Keratinocyte (primary cell): Measurements from ENCODE around the gene TFG. TPM values are rescaled to one million over a fixed set of nuclear protein-coding genes. Genes with fewer than 3 reads are reported as not detected.

Source experiments
- DNase-seq: peaks from one replicate; pipeline ENCODE4 v3.0.0-alpha.2; 2011; ENCODE audit warnings: low read depth, missing footprints, low spot score
- FAIRE-seq: peaks from 2 replicates; lab custom pipeline; 2011; peaks lifted over from hg19 to GRCh38; lab: Jason Lieb, UNC
- H2AFZ ChIP-seq: 2 replicates; pipeline ENCODE4 v1.6.0; 2012; ENCODE audit warnings: low read length, control low read depth, inconsistent platforms; ENCODE audit not compliant: control insufficient read depth
- H3K27ac ChIP-seq: 2 replicates; pipeline ENCODE4 v1.5.1; 2011; ENCODE audit warnings: low read length; ENCODE audit not compliant: control insufficient read depth, insufficient read depth
- H3K27me3 ChIP-seq: 3 replicates; pipeline ENCODE4 v1.6.0; 2011; ENCODE audit warnings: low read length; ENCODE audit not compliant: control insufficient read depth, insufficient read depth; ENCODE audit errors: extremely low read depth
- H3K36me3 ChIP-seq, 2 experiments: 2 replicates in 1 of 2; 3 replicates in 1 of 2; pipeline ENCODE4 v1.5.1; 2011; ENCODE audit warnings: low read length in 2 of 2, mild to moderate bottlenecking in 1 of 2; ENCODE audit not compliant: control insufficient read depth in 2 of 2, insufficient read depth in 2 of 2; ENCODE audit errors: extremely low read depth in 1 of 2
- H3K4me1 ChIP-seq: 3 replicates; pipeline ENCODE4 v1.5.1; 2011; ENCODE audit warnings: low read length; ENCODE audit not compliant: control insufficient read depth, insufficient read depth; ENCODE audit errors: extremely low read depth
- H3K4me2 ChIP-seq: 3 replicates; pipeline ENCODE4 v1.6.0; 2011; ENCODE audit warnings: low read depth, low read length; ENCODE audit not compliant: control insufficient read depth, insufficient read depth; ENCODE audit errors: extremely low read depth
- H3K4me3 ChIP-seq, 3 experiments: fragments of 200-600 bp in 1 of 3; sonication (generic) in 1 of 3; 2 replicates in 2 of 3; 3 replicates in 1 of 3; pipeline ENCODE4 v1.5.1; 2011 to 2016; ENCODE audit warnings: low read length in 3 of 3, mild to moderate bottlenecking in 3 of 3, control low read depth in 2 of 3, inconsistent platforms in 1 of 3, low read depth in 1 of 3, mixed read lengths in 1 of 3, mixed run types in 1 of 3, moderate library complexity in 1 of 3; ENCODE audit not compliant: control insufficient read depth in 2 of 3, insufficient read depth in 2 of 3; ENCODE audit errors: extremely low read depth in 1 of 3
- H3K79me2 ChIP-seq: 2 replicates; pipeline ENCODE4 v1.6.0; 2012; ENCODE audit warnings: low read length; ENCODE audit not compliant: control insufficient read depth, insufficient read depth
- H3K9ac ChIP-seq: 3 replicates; pipeline ENCODE4 v1.6.0; 2011; ENCODE audit warnings: low read length; ENCODE audit not compliant: control insufficient read depth, insufficient read depth; ENCODE audit errors: extremely low read depth
- H3K9me1 ChIP-seq: 3 replicates; pipeline ENCODE4 v1.6.0; 2011; ENCODE audit warnings: low read length; ENCODE audit not compliant: control insufficient read depth, insufficient read depth; ENCODE audit errors: extremely low read depth
- H3K9me3 ChIP-seq: 2 replicates; pipeline ENCODE4 v1.5.1; 2012; ENCODE audit warnings: low read depth, low read length; ENCODE audit not compliant: control insufficient read depth
- H4K20me1 ChIP-seq: 3 replicates; pipeline ENCODE4 v1.6.0; 2011; ENCODE audit warnings: low read length; ENCODE audit not compliant: control insufficient read depth, insufficient read depth; ENCODE audit errors: extremely low read depth
- EZH2 ChIP-seq: IDR thresholded peaks from one replicate; pipeline ENCODE4 v1.6.1; 2012; ENCODE audit warnings: inconsistent platforms, mild to moderate bottlenecking, low read length, moderate library complexity
- dilution Hi-C: fragments of 300-500 bp; cut with MboI; formaldehyde crosslinking; loops from one replicate; pipeline ENCODE4 v1.7.0; 2020; ENCODE audit warnings: low sequenced_read_pairs; ENCODE audit not compliant: extremely low pct_ligation_motif_present
- polyA plus RNA-seq, 5 experiments: library from polyadenylated mRNA; depleted of rRNA in 3 of 5; stranded (reverse) in 3 of 5; stranded (forward) in 1 of 5; unstranded in 1 of 5; fragments of >200 nt; gene quantifications; 1 replicate in 1 of 5; 2 replicates in 3 of 5; 3 replicates in 1 of 5; pipeline versions ENCODE4 v1.2.1 to v1.2.3, GENCODE V29; 2011 to 2012; ENCODE audit warnings: missing spikeins in 2 of 5, low read depth in 1 of 5, low replicate concordance in 1 of 5
- TF ChIP-seq, protein P1 (sequence below), 3 experiments: IDR thresholded peaks in 1 of 3; conservative IDR thresholded peaks in 1 of 3; optimal IDR thresholded peaks in 1 of 3; 2 replicates in 2 of 3; 3 replicates in 1 of 3; pipeline versions ENCODE3 to v1.5.1; 2011; ENCODE audit warnings: low read length in 3 of 3, mild to moderate bottlenecking in 3 of 3, moderate library complexity in 2 of 3, control low read depth in 1 of 3, inconsistent platforms in 1 of 3; ENCODE audit not compliant: insufficient read depth in 2 of 3; ENCODE audit errors: extremely low read depth in 1 of 3

Gene TFG
- polyA plus RNA-seq, 1 donor (not counting 4 experiments of a cell fraction or from before 2014, with no cell fraction given), result 177 TPM

DNA sequence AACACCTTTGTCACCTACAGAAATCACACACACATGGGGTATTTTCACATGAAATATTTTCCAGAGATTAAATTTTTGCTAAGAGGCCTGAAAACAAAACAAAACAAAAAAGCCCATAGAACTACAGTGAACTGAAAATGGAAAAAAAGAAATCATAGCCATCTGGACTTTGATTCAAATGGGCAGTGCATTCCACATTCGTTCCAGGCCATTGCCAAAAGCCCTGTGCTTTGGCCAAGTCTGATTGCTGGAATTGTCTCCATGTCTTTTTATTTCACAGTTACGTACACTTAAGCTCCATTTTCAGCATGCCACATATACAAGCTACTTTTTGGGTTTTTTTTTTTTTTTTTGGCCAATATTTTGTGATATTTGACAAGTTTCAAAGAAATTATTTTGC is 47.1 kb downstream of the TFG start:
- Histone ChIP-seq H2AFZ (no peak overlapping the region), H3K36me3 (peaks cover 3% of the 10 kb centered on the region in 2 experiments), H3K79me2 (no peaks in the 10 kb centered on the region), H3K27me3 (no peaks in the 10 kb centered on the region), H3K4me3 (no peak overlapping the region), H3K9ac (no peak overlapping the region), H3K9me1 (no peaks in the 10 kb centered on the region), H3K27ac (no peak overlapping the region), H3K4me1 (no peaks in the 10 kb centered on the region), H3K9me3 (no peaks in the 10 kb centered on the region), H3K4me2 (no peak overlapping the region), H4K20me1 (no peaks in the 10 kb centered on the region)
- dilution Hi-C loops, result no loop called here
- TF ChIP-seq EZH2, result no peak
- TF ChIP-seq, protein P1, sequence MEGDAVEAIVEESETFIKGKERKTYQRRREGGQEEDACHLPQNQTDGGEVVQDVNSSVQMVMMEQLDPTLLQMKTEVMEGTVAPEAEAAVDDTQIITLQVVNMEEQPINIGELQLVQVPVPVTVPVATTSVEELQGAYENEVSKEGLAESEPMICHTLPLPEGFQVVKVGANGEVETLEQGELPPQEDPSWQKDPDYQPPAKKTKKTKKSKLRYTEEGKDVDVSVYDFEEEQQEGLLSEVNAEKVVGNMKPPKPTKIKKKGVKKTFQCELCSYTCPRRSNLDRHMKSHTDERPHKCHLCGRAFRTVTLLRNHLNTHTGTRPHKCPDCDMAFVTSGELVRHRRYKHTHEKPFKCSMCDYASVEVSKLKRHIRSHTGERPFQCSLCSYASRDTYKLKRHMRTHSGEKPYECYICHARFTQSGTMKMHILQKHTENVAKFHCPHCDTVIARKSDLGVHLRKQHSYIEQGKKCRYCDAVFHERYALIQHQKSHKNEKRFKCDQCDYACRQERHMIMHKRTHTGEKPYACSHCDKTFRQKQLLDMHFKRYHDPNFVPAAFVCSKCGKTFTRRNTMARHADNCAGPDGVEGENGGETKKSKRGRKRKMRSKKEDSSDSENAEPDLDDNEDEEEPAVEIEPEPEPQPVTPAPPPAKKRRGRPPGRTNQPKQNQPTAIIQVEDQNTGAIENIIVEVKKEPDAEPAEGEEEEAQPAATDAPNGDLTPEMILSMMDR (optimal IDR thresholded peaks at IDR 0.05 in 1 of 3, IDR thresholded peaks at IDR 0.05 in 1 of 3, conservative IDR thresholded peaks at IDR 0.05 in 1 of 3; ENCODE audit: extremely low read depth in 1 of 3, insufficient read depth in 2 of 3, low read length in 3 of 3), result no peak
- DNase-seq, result no peak
- FAIRE-seq, result no peak

DNA sequence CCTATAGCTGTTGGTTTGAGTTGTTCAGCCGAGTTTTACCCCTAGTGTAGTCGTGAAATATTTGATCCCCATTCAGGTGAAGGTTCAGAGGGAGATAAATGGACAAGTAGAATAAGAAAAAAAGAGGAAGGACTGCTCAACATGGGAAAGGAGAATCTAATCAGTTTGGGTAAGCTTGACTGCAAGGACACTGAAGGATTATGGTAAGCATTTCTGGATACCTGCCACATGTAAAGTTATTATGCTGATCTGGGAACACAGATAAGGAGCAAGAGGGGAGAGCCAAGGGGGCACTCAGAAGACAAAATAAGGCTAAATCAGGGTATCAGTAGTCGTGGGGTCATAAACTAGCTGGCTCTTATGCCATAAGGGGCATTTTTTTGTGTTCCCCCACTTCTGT is 49.9 kb downstream of the TFG start:
- Histone ChIP-seq H3K4me3 (no peak overlapping the region), H3K36me3 (no peaks in the 10 kb centered on the region), H3K4me1 (no peaks in the 10 kb centered on the region), H3K9me3 (no peaks in the 10 kb centered on the region), H3K9ac (no peak overlapping the region), H3K4me2 (no peak overlapping the region), H3K27me3 (no peaks in the 10 kb centered on the region), H2AFZ (no peak overlapping the region), H4K20me1 (no peaks in the 10 kb centered on the region), H3K9me1 (no peaks in the 10 kb centered on the region), H3K27ac (no peak overlapping the region), H3K79me2 (no peaks in the 10 kb centered on the region)
- dilution Hi-C loops, result no loop called here
- no peak for DNase-seq
- TF ChIP-seq, protein P1 (optimal IDR thresholded peaks at IDR 0.05 in 1 of 3, IDR thresholded peaks at IDR 0.05 in 1 of 3, conservative IDR thresholded peaks at IDR 0.05 in 1 of 3; ENCODE audit: extremely low read depth in 1 of 3, insufficient read depth in 2 of 3, low read length in 3 of 3), result no peak
- TF ChIP-seq EZH2, result no peak
- no peak for FAIRE-seq
